Liver (tissue), 3 donors: ENCODE results near the gene FNBP1L.

ENCODE experiments used
- CTCF ChIP-seq: fragments of 150-350 bp; IDR thresholded peaks from 2 replicates; pipeline ENCODE4 v1.5.1; 2017; ENCODE audit warnings: improper control_type of control experiment, low read depth, low read length; ENCODE audit not compliant: missing input control
- EGR1 ChIP-seq, 2 donors: IDR thresholded peaks; 2 replicates each; pipeline ENCODE4 v1.6.1; 2016 to 2018; ENCODE audit warnings: antibody characterized with exemption in 2 of 2, low read depth in 2 of 2
- FOXA1 ChIP-seq: IDR thresholded peaks from 2 replicates; pipeline ENCODE4 v1.6.1; 2016; ENCODE audit warnings: antibody characterized with exemption
- GABPA ChIP-seq, 2 donors: IDR thresholded peaks in 1 of 2; conservative IDR thresholded peaks in 1 of 2; 2 replicates each; pipeline ENCODE4 v1.6.1; 2016; ENCODE audit warnings: antibody characterized with exemption in 2 of 2, mild to moderate bottlenecking in 1 of 2, moderate library complexity in 1 of 2
- NR2F2 ChIP-seq: IDR thresholded peaks from 2 replicates; pipeline ENCODE4 v1.6.1; 2016; ENCODE audit warnings: antibody characterized with exemption
- SP1 ChIP-seq: IDR thresholded peaks from 2 replicates; pipeline ENCODE4 v1.6.1; 2018; ENCODE audit warnings: antibody characterized with exemption, mild to moderate bottlenecking
- TAF1 ChIP-seq: conservative IDR thresholded peaks from 2 replicates; pipeline ENCODE4 v1.6.1; 2016; ENCODE audit warnings: antibody characterized with exemption, mild to moderate bottlenecking
- YY1 ChIP-seq: IDR thresholded peaks from 2 replicates; pipeline ENCODE4 v1.6.1; 2016; ENCODE audit warnings: antibody characterized with exemption, mild to moderate bottlenecking
- TF ChIP-seq, protein P1 (sequence below): IDR thresholded peaks from 2 replicates; pipeline ENCODE4 v1.6.1; 2016; ENCODE audit warnings: antibody characterized with exemption, mild to moderate bottlenecking
- donor health status: healthy.
- donor health status: healthy.

- TF ChIP-seq NR2F2 (no peak), CTCF (no peak), EGR1 (IDR thresholded peaks at IDR 0.05; ENCODE audit: low read depth in 2 of 2) (no peak), GABPA (IDR thresholded peaks at IDR 0.05 in 1 of 2, conservative IDR thresholded peaks at IDR 0.05 in 1 of 2) (no peak), YY1 (no peak), FOXA1 (no peak), TAF1 (no peak), SP1 (no peak)
- TF ChIP-seq, protein P1, sequence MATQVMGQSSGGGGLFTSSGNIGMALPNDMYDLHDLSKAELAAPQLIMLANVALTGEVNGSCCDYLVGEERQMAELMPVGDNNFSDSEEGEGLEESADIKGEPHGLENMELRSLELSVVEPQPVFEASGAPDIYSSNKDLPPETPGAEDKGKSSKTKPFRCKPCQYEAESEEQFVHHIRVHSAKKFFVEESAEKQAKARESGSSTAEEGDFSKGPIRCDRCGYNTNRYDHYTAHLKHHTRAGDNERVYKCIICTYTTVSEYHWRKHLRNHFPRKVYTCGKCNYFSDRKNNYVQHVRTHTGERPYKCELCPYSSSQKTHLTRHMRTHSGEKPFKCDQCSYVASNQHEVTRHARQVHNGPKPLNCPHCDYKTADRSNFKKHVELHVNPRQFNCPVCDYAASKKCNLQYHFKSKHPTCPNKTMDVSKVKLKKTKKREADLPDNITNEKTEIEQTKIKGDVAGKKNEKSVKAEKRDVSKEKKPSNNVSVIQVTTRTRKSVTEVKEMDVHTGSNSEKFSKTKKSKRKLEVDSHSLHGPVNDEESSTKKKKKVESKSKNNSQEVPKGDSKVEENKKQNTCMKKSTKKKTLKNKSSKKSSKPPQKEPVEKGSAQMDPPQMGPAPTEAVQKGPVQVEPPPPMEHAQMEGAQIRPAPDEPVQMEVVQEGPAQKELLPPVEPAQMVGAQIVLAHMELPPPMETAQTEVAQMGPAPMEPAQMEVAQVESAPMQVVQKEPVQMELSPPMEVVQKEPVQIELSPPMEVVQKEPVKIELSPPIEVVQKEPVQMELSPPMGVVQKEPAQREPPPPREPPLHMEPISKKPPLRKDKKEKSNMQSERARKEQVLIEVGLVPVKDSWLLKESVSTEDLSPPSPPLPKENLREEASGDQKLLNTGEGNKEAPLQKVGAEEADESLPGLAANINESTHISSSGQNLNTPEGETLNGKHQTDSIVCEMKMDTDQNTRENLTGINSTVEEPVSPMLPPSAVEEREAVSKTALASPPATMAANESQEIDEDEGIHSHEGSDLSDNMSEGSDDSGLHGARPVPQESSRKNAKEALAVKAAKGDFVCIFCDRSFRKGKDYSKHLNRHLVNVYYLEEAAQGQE = no peak
Observed at GRCh38 chr1:93594603-93594880, 146.6 kb downstream of the FNBP1L start.
